Activated T-cell treated with anti-CD3 and anti-CD28 coated beads, Interleukin-2, amount 50 U/mL, for 72 hours (primary cell): ENCODE results near the gene RFLNA. TPM values are rescaled to one million over a fixed set of nuclear protein-coding genes. Genes with fewer than 3 reads are reported as not detected.

Experiments used
- ATAC-seq, 2 donors: fragments of 150-1000 bp; cut with Tn5 transposase; replicated peaks in 1 of 2; 2 replicates each; pipeline ENCODE4 v1.10.0; 2021; ENCODE audit warnings: moderate library complexity in 2 of 2, mild to moderate bottlenecking in 1 of 2
- DNase-seq, 2 donors: peaks; one replicate each; pipeline ENCODE4 v3.0.0; 2021 to 2022; ENCODE audit warnings: mixed read lengths in 1 of 2
- H3K27ac Mint-ChIP-seq: one replicate; pipeline ENCODE4 v1.8.0; 2022; ENCODE audit warnings: mild to moderate bottlenecking, moderate library complexity, mixed read lengths
- H3K27me3 Mint-ChIP-seq: one replicate; pipeline ENCODE4 v1.8.0; 2022; ENCODE audit warnings: low read depth, mixed read lengths
- H3K36me3 Mint-ChIP-seq, 2 donors: one replicate each; pipeline ENCODE4 v1.8.0; 2022; ENCODE audit warnings: mixed read lengths in 2 of 2, mild to moderate bottlenecking in 1 of 2; ENCODE audit not compliant: insufficient read depth in 2 of 2
- H3K4me1 Mint-ChIP-seq: one replicate; pipeline ENCODE4 v1.8.0; 2022; ENCODE audit warnings: low read depth, mixed read lengths
- H3K4me3 Mint-ChIP-seq, 2 donors: one replicate each; pipeline ENCODE4 v1.8.0; 2022; ENCODE audit warnings: mild to moderate bottlenecking in 2 of 2, mixed read lengths in 2 of 2, moderate library complexity in 2 of 2
- H3K9me3 Mint-ChIP-seq, 2 donors: one replicate each; pipeline ENCODE4 v1.8.0; 2022; ENCODE audit warnings: mixed read lengths in 2 of 2
- total RNA-seq, 2 donors: library from RNA; stranded (reverse); gene quantifications; one replicate each; pipeline ENCODE4 v1.2.3, GENCODE V29; 2022

RFLNA gene
- total RNA-seq, 2 donors from 2014 or later, result not detected

- Mint-ChIP-seq H3K4me3 (no peak overlapping the region), H3K36me3 (peaks cover 2 to 13% of the 10 kb centered on the region in 2 donors), H3K4me1 (no peaks in the 10 kb centered on the region), H3K27me3 (no peaks in the 10 kb centered on the region), H3K27ac (no peak overlapping the region), H3K9me3 (no peaks in the 10 kb centered on the region)
- ATAC-seq, result no peak
- no peak for DNase-seq
Measured at GRCh38 chr12:124344022-124344421, 49.1 kb downstream of the RFLNA start.

DNA sequence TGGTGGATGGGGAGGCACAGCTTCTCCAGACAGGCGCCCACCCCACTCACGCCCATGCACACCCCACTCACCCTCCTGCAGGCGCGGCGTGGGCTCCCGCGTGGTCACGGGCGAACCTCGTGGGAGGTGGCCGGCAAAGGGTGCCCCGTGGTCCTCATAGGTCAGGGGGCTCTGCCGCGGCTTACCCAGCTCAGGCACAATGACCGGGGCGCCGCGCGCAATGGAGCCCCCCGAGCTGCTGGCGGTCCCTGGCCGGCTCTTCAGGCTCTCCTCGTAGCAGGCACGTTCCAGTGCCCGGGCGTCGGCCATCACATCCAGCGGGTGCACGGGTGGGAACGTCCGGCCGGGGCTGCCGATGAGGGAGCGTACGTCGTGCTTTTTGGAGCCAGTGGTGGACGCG lies 49.6 kb downstream of the RFLNA start:
- H3K9me3 Mint-ChIP-seq, result no peaks in the 10 kb centered on the region
- ATAC-seq, result no peak
- no peak overlapping the region for H3K4me3 Mint-ChIP-seq
- no peaks in the 10 kb centered on the region for H3K4me1 Mint-ChIP-seq
- H3K27ac Mint-ChIP-seq, result no peak overlapping the region
- DNase-seq, result no peak
- H3K36me3 Mint-ChIP-seq, result peaks cover 2 to 13% of the 10 kb centered on the region in 2 donors
- no peaks in the 10 kb centered on the region for H3K27me3 Mint-ChIP-seq

DNA sequence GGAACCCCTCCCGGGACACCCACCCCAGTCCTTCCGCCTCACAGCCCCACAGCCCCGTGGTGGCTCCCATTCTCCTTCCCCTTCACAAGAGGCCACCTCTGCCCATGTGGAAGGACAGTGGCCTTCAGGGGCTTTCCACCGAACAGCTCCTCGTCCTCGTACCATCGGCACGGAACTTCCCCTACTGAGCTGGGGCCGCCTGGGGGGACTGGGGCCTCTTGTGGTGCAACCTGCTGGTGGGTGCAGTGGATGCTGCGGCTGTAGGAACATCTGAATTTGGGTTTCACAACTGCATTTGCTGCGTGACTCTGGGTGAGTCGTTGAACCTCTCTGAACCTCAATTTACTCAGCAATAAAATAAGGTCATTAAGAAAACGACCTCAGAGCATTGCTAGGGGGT lies 50.9 kb downstream of the RFLNA start:
- H3K4me3 Mint-ChIP-seq, result no peak overlapping the region
- H3K9me3 Mint-ChIP-seq, result no peaks in the 10 kb centered on the region
- peaks cover 2 to 16% of the 10 kb centered on the region in 2 donors for H3K36me3 Mint-ChIP-seq
- no peaks in the 10 kb centered on the region for H3K4me1 Mint-ChIP-seq
- no peak overlapping the region for H3K27ac Mint-ChIP-seq
- DNase-seq (no peak), ATAC-seq (no peak)
- no peaks in the 10 kb centered on the region for H3K27me3 Mint-ChIP-seq

- no peaks in the 10 kb centered on the region for H3K27me3 Mint-ChIP-seq
- no peak for ATAC-seq
Measured at GRCh38 chr12:124346425-124347168, 51.7 kb downstream of the RFLNA start.

GRCh38 chr12:124347335-124347734 lies 52.4 kb downstream of the RFLNA start:
- no peak overlapping the region for H3K4me3 Mint-ChIP-seq
- no peaks in the 10 kb centered on the region for H3K27me3 Mint-ChIP-seq
- peaks cover 2 to 14% of the 10 kb centered on the region in 2 donors for H3K36me3 Mint-ChIP-seq
- DNase-seq, result no peak
- ATAC-seq, result no peak
- no peaks in the 10 kb centered on the region for H3K9me3 Mint-ChIP-seq
- H3K4me1 Mint-ChIP-seq, result no peaks in the 10 kb centered on the region
- H3K27ac Mint-ChIP-seq, result no peak overlapping the region

More at GRCh38 chr12:124346425-124347168, 51.7 kb downstream of the RFLNA start:
- Mint-ChIP-seq H3K4me3 (no peak overlapping the region), H3K27ac (no peak overlapping the region), H3K4me1 (no peaks in the 10 kb centered on the region), H3K36me3 (peaks cover 2 to 14% of the 10 kb centered on the region in 2 donors), H3K9me3 (no peaks in the 10 kb centered on the region)
- DNase-seq, result no peak

- no peaks in the 10 kb centered on the region for H3K27me3 Mint-ChIP-seq
- H3K4me1 Mint-ChIP-seq, result no peaks in the 10 kb centered on the region
- ATAC-seq, result peak in 1 of 2 donors; percentile 10
- no peak overlapping the region for H3K4me3 Mint-ChIP-seq
- peaks cover 2 to 11% of the 10 kb centered on the region in 2 donors for H3K36me3 Mint-ChIP-seq
- H3K27ac Mint-ChIP-seq, result no peak overlapping the region
- peak; percentile 25 to 27 for DNase-seq
- no peaks in the 10 kb centered on the region for H3K9me3 Mint-ChIP-seq
Measured at GRCh38 chr12:124347805-124348658, 53.1 kb downstream of the RFLNA start.

- no peaks in the 10 kb centered on the region for H3K9me3 Mint-ChIP-seq
- DNase-seq, result no peak
- no peak for ATAC-seq
- no peak overlapping the region for H3K27ac Mint-ChIP-seq
- H3K4me1 Mint-ChIP-seq, result no peaks in the 10 kb centered on the region
- H3K36me3 Mint-ChIP-seq, result peaks cover 2 to 8% of the 10 kb centered on the region in 2 donors
- no peaks in the 10 kb centered on the region for H3K27me3 Mint-ChIP-seq
- H3K4me3 Mint-ChIP-seq, result no peak overlapping the region
Measured at GRCh38 chr12:124348659-124349380, 53.9 kb downstream of the RFLNA start.

- Mint-ChIP-seq H3K27me3 (no peaks in the 10 kb centered on the region), H3K9me3 (no peaks in the 10 kb centered on the region), H3K27ac (no peak overlapping the region), H3K4me3 (no peak overlapping the region), H3K4me1 (no peaks in the 10 kb centered on the region), H3K36me3 (peaks cover 0 to 6% of the 10 kb centered on the region in 2 donors)
- no peak for ATAC-seq
- DNase-seq, result no peak
Measured at GRCh38 chr12:124350491-124350890, 55.6 kb downstream of the RFLNA start.

DNA sequence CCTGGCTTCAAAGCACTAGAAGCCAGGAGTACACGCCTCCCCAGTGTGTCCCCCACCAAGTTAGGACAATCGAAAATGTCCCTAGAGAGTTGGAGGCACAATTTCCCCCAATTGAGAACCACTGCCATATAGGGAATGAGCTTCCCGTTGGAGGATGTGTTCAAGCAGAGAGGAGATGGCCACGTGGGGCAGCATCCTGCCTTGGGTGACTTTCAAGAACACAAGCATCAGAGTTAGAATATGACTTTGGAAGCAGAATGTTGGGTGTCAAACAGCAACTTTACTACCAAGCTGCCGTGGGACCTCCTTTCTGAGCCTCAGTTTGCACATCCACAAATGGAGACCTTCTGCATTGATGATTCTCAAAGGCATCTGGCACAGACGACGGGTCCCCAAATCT lies 56.5 kb downstream of the RFLNA start:
- no peaks in the 10 kb centered on the region for H3K27me3 Mint-ChIP-seq
- H3K27ac Mint-ChIP-seq, result no peak overlapping the region
- H3K9me3 Mint-ChIP-seq, result no peaks in the 10 kb centered on the region
- peaks cover 0 to 6% of the 10 kb centered on the region in 2 donors for H3K36me3 Mint-ChIP-seq
- DNase-seq (no peak), ATAC-seq (no peak)
- no peak overlapping the region for H3K4me3 Mint-ChIP-seq
- no peaks in the 10 kb centered on the region for H3K4me1 Mint-ChIP-seq

DNA sequence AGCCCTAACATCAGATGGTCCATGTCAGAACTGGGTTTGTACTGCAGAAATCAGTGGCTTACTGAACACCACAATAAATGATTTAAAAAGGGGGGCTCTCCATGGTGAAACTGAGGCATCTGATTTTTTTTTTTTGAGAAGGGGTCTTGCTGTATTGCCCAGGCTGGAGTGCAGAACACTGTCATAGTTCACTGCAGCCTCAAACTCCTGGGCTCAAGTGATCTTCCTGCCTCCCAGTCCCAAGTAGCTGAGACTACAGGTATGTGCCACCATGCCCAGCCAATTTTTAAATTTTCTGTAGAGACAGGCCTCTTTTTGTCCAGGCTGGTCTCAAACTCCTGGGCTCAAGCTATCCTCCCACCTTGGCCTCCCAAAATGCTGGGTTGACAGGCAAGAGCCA lies 57.4 kb downstream of the RFLNA start:
- Mint-ChIP-seq H3K4me1 (no peaks in the 10 kb centered on the region), H3K36me3 (peaks cover 0 to 6% of the 10 kb centered on the region in 2 donors), H3K4me3 (no peak overlapping the region), H3K27me3 (no peaks in the 10 kb centered on the region), H3K27ac (no peak overlapping the region), H3K9me3 (no peaks in the 10 kb centered on the region)
- no peak for DNase-seq
- no peak for ATAC-seq

GRCh38 chr12:124352839-124353238 lies 57.9 kb downstream of the RFLNA start:
- no peak overlapping the region for H3K27ac Mint-ChIP-seq
- DNase-seq (no peak), ATAC-seq (no peak)
- no peak overlapping the region for H3K4me3 Mint-ChIP-seq
- no peaks in the 10 kb centered on the region for H3K4me1 Mint-ChIP-seq
- H3K9me3 Mint-ChIP-seq, result no peaks in the 10 kb centered on the region
- no peaks in the 10 kb centered on the region for H3K27me3 Mint-ChIP-seq
- peaks cover 3 to 6% of the 10 kb centered on the region in 2 donors for H3K36me3 Mint-ChIP-seq

GRCh38 chr12:124354400-124354799 lies 59.5 kb downstream of the RFLNA start:
- no peak for ATAC-seq
- Mint-ChIP-seq H3K9me3 (no peaks in the 10 kb centered on the region), H3K36me3 (peaks cover 6 to 7% of the 10 kb centered on the region in 2 donors), H3K27me3 (no peaks in the 10 kb centered on the region), H3K27ac (no peak overlapping the region), H3K4me3 (no peak overlapping the region), H3K4me1 (no peaks in the 10 kb centered on the region)
- no peak for DNase-seq

- peaks cover 4 to 6% of the 10 kb centered on the region in 2 donors for H3K36me3 Mint-ChIP-seq
- DNase-seq (no peak), ATAC-seq (no peak)
- H3K27me3 Mint-ChIP-seq, result no peaks in the 10 kb centered on the region
- no peaks in the 10 kb centered on the region for H3K4me1 Mint-ChIP-seq
- H3K4me3 Mint-ChIP-seq, result no peak overlapping the region
- no peaks in the 10 kb centered on the region for H3K9me3 Mint-ChIP-seq
- no peak overlapping the region for H3K27ac Mint-ChIP-seq
Measured at GRCh38 chr12:124356221-124356620, 61.3 kb downstream of the RFLNA start.
